Liver (tissue), 3 donors: Measurements from ENCODE around the gene SLAIN2.

Source experiments
- EGR1 ChIP-seq, 2 donors: IDR thresholded peaks; 2 replicates each; pipeline ENCODE4 v1.6.1; 2016 to 2018; ENCODE audit warnings: antibody characterized with exemption in 2 of 2, low read depth in 2 of 2
- FOXA1 ChIP-seq: IDR thresholded peaks from 2 replicates; pipeline ENCODE4 v1.6.1; 2016; ENCODE audit warnings: antibody characterized with exemption
- GABPA ChIP-seq, 2 donors: IDR thresholded peaks in 1 of 2; conservative IDR thresholded peaks in 1 of 2; 2 replicates each; pipeline ENCODE4 v1.6.1; 2016; ENCODE audit warnings: antibody characterized with exemption in 2 of 2, mild to moderate bottlenecking in 1 of 2, moderate library complexity in 1 of 2
- JUND ChIP-seq, 2 donors: IDR thresholded peaks; 2 replicates each; pipeline ENCODE4 v1.6.1; 2016; ENCODE audit warnings: antibody characterized with exemption in 2 of 2
- YY1 ChIP-seq: IDR thresholded peaks from 2 replicates; pipeline ENCODE4 v1.6.1; 2016; ENCODE audit warnings: antibody characterized with exemption, mild to moderate bottlenecking
- TF ChIP-seq, protein P1 (sequence below): fragments of 150-350 bp; IDR thresholded peaks from 2 replicates; pipeline ENCODE4 v1.5.1; 2017; ENCODE audit warnings: improper control_type of control experiment, low read depth, low read length; ENCODE audit not compliant: missing input control
- TF ChIP-seq, protein P2 (sequence below): IDR thresholded peaks from 2 replicates; pipeline ENCODE4 v1.6.1; 2016; ENCODE audit warnings: antibody characterized with exemption, mild to moderate bottlenecking
- TF ChIP-seq, protein P3 (sequence below): IDR thresholded peaks from 2 replicates; pipeline ENCODE4 v1.6.1; 2016; ENCODE audit warnings: antibody characterized with exemption
- TF ChIP-seq, protein P4 (sequence below): IDR thresholded peaks from 2 replicates; pipeline ENCODE4 v1.6.1; 2016; ENCODE audit warnings: antibody characterized with exemption
- donor health status: healthy.
- donor health status: healthy.

DNA sequence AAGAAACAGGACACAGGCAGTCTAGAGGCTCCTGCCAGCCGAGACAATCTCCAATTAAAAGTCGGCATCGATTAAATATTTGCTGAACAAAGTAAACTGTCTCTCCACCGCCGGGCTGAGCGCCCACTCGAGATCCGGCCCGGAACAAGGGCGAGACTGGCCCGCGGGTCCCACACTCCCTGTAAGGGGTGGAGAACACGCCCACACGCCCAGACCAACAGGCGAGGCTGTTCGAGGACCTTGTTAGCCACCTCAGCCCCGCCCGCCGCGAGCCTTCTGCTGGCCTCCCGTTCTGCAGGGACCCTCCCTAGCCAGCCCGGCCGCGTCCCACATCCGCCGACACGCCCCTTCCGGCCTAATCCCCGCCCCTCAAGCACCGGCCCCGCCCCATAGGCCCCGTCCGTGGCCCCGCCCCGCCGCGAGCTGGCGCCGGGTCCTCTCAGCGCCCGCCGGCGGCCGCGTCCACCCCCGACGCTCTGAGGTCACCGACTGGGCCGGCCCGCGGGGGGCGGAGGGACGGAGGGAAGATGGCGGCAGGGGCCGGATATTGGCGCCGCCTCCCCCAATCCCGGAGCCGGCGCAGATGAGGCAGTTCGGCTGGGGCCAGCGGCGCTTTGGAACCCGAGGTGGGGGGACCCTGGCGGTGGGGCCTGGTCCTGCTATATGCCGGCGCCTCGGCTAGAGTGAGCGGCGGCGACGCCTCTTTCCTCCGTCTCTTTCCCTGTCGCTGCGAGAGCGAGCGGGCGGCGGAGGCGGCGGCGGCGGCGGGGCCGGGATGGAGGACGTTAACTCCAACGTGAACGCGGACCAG is at the start of gene SLAIN2:
- TF ChIP-seq, protein P1, sequence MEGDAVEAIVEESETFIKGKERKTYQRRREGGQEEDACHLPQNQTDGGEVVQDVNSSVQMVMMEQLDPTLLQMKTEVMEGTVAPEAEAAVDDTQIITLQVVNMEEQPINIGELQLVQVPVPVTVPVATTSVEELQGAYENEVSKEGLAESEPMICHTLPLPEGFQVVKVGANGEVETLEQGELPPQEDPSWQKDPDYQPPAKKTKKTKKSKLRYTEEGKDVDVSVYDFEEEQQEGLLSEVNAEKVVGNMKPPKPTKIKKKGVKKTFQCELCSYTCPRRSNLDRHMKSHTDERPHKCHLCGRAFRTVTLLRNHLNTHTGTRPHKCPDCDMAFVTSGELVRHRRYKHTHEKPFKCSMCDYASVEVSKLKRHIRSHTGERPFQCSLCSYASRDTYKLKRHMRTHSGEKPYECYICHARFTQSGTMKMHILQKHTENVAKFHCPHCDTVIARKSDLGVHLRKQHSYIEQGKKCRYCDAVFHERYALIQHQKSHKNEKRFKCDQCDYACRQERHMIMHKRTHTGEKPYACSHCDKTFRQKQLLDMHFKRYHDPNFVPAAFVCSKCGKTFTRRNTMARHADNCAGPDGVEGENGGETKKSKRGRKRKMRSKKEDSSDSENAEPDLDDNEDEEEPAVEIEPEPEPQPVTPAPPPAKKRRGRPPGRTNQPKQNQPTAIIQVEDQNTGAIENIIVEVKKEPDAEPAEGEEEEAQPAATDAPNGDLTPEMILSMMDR: peak; percentile 32
- TF ChIP-seq, protein P2, sequence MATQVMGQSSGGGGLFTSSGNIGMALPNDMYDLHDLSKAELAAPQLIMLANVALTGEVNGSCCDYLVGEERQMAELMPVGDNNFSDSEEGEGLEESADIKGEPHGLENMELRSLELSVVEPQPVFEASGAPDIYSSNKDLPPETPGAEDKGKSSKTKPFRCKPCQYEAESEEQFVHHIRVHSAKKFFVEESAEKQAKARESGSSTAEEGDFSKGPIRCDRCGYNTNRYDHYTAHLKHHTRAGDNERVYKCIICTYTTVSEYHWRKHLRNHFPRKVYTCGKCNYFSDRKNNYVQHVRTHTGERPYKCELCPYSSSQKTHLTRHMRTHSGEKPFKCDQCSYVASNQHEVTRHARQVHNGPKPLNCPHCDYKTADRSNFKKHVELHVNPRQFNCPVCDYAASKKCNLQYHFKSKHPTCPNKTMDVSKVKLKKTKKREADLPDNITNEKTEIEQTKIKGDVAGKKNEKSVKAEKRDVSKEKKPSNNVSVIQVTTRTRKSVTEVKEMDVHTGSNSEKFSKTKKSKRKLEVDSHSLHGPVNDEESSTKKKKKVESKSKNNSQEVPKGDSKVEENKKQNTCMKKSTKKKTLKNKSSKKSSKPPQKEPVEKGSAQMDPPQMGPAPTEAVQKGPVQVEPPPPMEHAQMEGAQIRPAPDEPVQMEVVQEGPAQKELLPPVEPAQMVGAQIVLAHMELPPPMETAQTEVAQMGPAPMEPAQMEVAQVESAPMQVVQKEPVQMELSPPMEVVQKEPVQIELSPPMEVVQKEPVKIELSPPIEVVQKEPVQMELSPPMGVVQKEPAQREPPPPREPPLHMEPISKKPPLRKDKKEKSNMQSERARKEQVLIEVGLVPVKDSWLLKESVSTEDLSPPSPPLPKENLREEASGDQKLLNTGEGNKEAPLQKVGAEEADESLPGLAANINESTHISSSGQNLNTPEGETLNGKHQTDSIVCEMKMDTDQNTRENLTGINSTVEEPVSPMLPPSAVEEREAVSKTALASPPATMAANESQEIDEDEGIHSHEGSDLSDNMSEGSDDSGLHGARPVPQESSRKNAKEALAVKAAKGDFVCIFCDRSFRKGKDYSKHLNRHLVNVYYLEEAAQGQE: peak; percentile 64
- TF ChIP-seq GABPA (IDR thresholded peaks at IDR 0.05 in 1 of 2, conservative IDR thresholded peaks at IDR 0.05 in 1 of 2) (peak; percentile 54 to 85), YY1 (peak; percentile 92), JUND (IDR thresholded peaks at IDR 0.05) (peak in 1 of 2 donors; percentile 39), EGR1 (IDR thresholded peaks at IDR 0.05; ENCODE audit: low read depth in 2 of 2) (peak in 1 of 2 donors; percentile 49), FOXA1 (peak; percentile 51)
- TF ChIP-seq, protein P3, sequence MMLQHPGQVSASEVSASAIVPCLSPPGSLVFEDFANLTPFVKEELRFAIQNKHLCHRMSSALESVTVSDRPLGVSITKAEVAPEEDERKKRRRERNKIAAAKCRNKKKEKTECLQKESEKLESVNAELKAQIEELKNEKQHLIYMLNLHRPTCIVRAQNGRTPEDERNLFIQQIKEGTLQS: no peak
- TF ChIP-seq, protein P4, sequence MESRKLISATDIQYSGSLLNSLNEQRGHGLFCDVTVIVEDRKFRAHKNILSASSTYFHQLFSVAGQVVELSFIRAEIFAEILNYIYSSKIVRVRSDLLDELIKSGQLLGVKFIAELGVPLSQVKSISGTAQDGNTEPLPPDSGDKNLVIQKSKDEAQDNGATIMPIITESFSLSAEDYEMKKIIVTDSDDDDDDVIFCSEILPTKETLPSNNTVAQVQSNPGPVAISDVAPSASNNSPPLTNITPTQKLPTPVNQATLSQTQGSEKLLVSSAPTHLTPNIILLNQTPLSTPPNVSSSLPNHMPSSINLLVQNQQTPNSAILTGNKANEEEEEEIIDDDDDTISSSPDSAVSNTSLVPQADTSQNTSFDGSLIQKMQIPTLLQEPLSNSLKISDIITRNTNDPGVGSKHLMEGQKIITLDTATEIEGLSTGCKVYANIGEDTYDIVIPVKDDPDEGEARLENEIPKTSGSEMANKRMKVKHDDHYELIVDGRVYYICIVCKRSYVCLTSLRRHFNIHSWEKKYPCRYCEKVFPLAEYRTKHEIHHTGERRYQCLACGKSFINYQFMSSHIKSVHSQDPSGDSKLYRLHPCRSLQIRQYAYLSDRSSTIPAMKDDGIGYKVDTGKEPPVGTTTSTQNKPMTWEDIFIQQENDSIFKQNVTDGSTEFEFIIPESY: peak; percentile 49
